SK-N-SH treated with all-trans-retinoic acid at 6 μM for 48 hours (cell line): ENCODE results near the gene TASP1.
"Not testable (repeated sequence)": the region's sequence is repeated elsewhere in the genome, so short reads cannot be mapped to it uniquely, and the experiment has no call there.

Experiments used
- ATAC-seq: fragments of 200-7000 bp; cut with Tn5 transposase; 3 replicates; pipeline ENCODE4 v1.9.1; 2020; ENCODE audit warnings: mild to moderate bottlenecking, moderate library complexity
- CREB5 ChIP-seq: fragments of 250-450 bp; sonication (Bioruptor Pico); IDR thresholded peaks from 2 replicates; pipeline ENCODE4 v1.5.1; 2020; ENCODE audit warnings: low read depth, mild to moderate bottlenecking, moderate library complexity
- CSDC2 ChIP-seq: fragments of 250-450 bp; sonication (Bioruptor Pico); IDR thresholded peaks from 2 replicates; pipeline ENCODE4 v1.5.0; 2020; ENCODE audit warnings: mild to moderate bottlenecking, moderate library complexity
- ESRRG ChIP-seq: fragments of 250-450 bp; sonication (Bioruptor Pico); IDR thresholded peaks from 2 replicates; pipeline ENCODE4 v1.6.1; 2021; ENCODE audit warnings: mild to moderate bottlenecking
- GLIS3 ChIP-seq: fragments of 250-450 bp; sonication (Bioruptor Pico); IDR thresholded peaks from 2 replicates; pipeline ENCODE4 v1.5.0; 2020; ENCODE audit warnings: mild to moderate bottlenecking, moderate library complexity
- ISL1 ChIP-seq: fragments of 250-450 bp; sonication (Bioruptor Pico); IDR thresholded peaks from 2 replicates; pipeline ENCODE4 v2.1.2; 2022; ENCODE audit warnings: mild to moderate bottlenecking, moderate library complexity
- OSR1 ChIP-seq: fragments of 250-450 bp; sonication (Bioruptor Pico); IDR thresholded peaks from 2 replicates; pipeline ENCODE4 v1.8.0; 2022; ENCODE audit warnings: moderate library complexity, mild to moderate bottlenecking, inconsistent platforms
- PATZ1 ChIP-seq: fragments of 250-450 bp; sonication (Bioruptor Pico); IDR thresholded peaks from 2 replicates; pipeline ENCODE4 v1.8.0; 2020; ENCODE audit warnings: mild to moderate bottlenecking, moderate library complexity, borderline replicate concordance
- POU6F1 ChIP-seq: fragments of 250-450 bp; sonication (Bioruptor Pico); IDR thresholded peaks from 2 replicates; pipeline ENCODE4 v1.8.0; 2021; ENCODE audit warnings: low read depth, mild to moderate bottlenecking, moderate library complexity, borderline replicate concordance
- SNAI2 ChIP-seq: fragments of 250-450 bp; sonication (Bioruptor Pico); IDR thresholded peaks from 2 replicates; pipeline ENCODE4 v1.5.0; 2020; ENCODE audit warnings: mild to moderate bottlenecking, moderate library complexity
- TOX ChIP-seq: fragments of 250-450 bp; sonication (Bioruptor Pico); IDR thresholded peaks from 2 replicates; pipeline ENCODE4 v1.8.0; 2021; ENCODE audit warnings: mild to moderate bottlenecking, moderate library complexity, borderline replicate concordance
- ZC3H10 ChIP-seq: fragments of 250-450 bp; sonication (Bioruptor Pico); IDR thresholded peaks from 2 replicates; pipeline ENCODE4 v1.5.1; 2021; ENCODE audit warnings: mild to moderate bottlenecking, moderate library complexity
- ZFP3 ChIP-seq: fragments of 250-450 bp; sonication (Bioruptor Pico); IDR thresholded peaks from 2 replicates; pipeline ENCODE4 v1.5.0; 2020; ENCODE audit warnings: mild to moderate bottlenecking, moderate library complexity
- ZNF565 ChIP-seq: fragments of 450-650 bp; formaldehyde crosslinking; conservative IDR thresholded peaks from 2 replicates; pipeline ENCODE4 v1.5.0; 2020; ENCODE audit warnings: low read depth, mild to moderate bottlenecking, moderate library complexity
- TF ChIP-seq, protein P1 (sequence below): fragments of 250-450 bp; sonication (Bioruptor Pico); IDR thresholded peaks from 2 replicates; pipeline ENCODE4 v1.5.0; 2020; ENCODE audit warnings: mild to moderate bottlenecking, moderate library complexity

TASP1 gene

GRCh38 chr20:13392391-13392790, 246.3 kb downstream of the TASP1 start (continued):
- TF ChIP-seq, protein P1, sequence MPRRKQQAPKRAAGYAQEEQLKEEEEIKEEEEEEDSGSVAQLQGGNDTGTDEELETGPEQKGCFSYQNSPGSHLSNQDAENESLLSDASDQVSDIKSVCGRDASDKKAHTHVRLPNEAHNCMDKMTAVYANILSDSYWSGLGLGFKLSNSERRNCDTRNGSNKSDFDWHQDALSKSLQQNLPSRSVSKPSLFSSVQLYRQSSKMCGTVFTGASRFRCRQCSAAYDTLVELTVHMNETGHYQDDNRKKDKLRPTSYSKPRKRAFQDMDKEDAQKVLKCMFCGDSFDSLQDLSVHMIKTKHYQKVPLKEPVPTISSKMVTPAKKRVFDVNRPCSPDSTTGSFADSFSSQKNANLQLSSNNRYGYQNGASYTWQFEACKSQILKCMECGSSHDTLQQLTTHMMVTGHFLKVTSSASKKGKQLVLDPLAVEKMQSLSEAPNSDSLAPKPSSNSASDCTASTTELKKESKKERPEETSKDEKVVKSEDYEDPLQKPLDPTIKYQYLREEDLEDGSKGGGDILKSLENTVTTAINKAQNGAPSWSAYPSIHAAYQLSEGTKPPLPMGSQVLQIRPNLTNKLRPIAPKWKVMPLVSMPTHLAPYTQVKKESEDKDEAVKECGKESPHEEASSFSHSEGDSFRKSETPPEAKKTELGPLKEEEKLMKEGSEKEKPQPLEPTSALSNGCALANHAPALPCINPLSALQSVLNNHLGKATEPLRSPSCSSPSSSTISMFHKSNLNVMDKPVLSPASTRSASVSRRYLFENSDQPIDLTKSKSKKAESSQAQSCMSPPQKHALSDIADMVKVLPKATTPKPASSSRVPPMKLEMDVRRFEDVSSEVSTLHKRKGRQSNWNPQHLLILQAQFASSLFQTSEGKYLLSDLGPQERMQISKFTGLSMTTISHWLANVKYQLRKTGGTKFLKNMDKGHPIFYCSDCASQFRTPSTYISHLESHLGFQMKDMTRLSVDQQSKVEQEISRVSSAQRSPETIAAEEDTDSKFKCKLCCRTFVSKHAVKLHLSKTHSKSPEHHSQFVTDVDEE (CRISPR knock-in tag), result no peak
- no peak for TF ChIP-seq GLIS3 (CRISPR knock-in tag)
- TF ChIP-seq ZC3H10 (CRISPR knock-in tag), result no peak
- no peak for TF ChIP-seq CSDC2 (CRISPR knock-in tag)
- no peak for TF ChIP-seq ZNF565

DNA sequence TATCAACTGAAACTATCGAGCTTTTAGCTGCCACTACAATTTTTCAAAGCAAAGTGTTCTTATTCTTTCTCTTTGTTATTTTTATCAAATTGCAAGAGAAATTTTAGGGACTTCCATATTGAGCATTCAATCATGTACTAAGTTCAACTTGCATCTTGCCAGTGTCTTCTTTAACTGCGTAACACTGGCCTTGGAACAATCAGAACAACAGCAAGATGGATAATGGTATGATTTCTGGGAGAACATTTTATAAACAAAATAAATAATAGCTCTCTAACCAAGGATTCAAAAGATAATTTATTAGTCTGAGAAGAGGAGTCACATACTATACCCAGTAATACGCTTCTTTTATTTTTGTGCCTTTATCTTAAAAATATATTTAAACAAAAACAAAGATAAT, 249.6 kb downstream of the TASP1 start:
- TF ChIP-seq CREB5 (CRISPR knock-in tag) (no peak), PATZ1 (CRISPR knock-in tag) (no peak), ZNF565 (no peak), OSR1 (CRISPR knock-in tag) (no peak), SNAI2 (CRISPR knock-in tag) (no peak)
- TF ChIP-seq, protein P1 (CRISPR knock-in tag), result no peak
- no peak for ATAC-seq

- no peak for ATAC-seq
- TF ChIP-seq ZFP3, result no peak
- no peak for TF ChIP-seq OSR1 (CRISPR knock-in tag)
- no peak for TF ChIP-seq POU6F1 (CRISPR knock-in tag)
- TF ChIP-seq ISL1 (CRISPR knock-in tag), result no peak
- TF ChIP-seq, all 23 proteins: peak for 0
Measured at GRCh38 chr20:13384132-13384531, 254.6 kb downstream of the TASP1 start.

- TF ChIP-seq TOX (CRISPR knock-in tag), result no peak
- TF ChIP-seq CSDC2 (CRISPR knock-in tag), result no peak
- TF ChIP-seq ISL1 (CRISPR knock-in tag), result no peak
- no peak for TF ChIP-seq ESRRG (CRISPR knock-in tag)
- ATAC-seq, result no peak
Measured at GRCh38 chr20:13382786-13383185, 255.9 kb downstream of the TASP1 start.

GRCh38 chr20:13380497-13381229, 258.1 kb downstream of the TASP1 start:
- ATAC-seq, result not testable (repeated sequence)
